ENCODE results near the gene PSMD2.

Gene PSMD2

DNA sequence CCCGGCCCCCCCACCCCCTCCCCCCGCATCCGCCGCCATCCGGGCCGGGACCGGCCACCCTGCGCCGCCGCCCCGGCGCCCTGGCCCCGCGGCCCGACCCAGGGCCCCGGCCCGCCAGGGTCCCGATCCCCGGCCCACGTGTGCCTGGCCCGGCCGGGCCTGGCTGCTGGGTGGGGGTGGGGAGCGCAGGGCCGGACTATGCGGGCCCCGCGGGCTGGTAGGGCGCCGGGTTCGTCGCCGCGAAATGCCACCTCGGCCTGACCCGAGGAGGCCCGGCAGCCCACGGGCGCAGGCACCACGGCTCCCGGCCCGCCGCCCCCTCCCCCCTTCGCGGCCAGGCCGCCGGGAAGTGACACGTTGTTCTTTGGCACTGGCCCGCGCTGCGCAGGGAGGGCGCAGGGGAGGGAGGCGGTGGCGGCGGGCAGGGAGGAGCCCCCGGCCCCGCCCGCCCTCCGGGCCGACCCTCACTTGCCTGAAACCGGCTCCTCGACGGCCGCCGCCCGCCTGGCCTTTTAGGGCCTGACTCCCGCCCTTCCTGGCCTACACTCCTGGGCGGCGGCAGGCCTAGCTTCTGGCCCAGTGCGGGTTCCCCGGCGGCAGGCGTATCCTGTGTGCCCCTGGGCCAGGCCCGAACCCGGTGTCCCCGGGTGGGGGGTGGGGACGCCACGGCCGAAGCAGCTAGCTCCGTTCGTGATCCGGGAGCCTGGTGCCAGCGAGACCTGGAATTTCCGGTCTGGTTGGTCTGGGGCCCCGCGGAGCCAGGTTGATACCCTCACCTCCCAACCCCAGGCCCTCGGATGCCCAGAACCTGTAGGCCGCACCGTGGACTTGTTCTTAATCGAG, 15.9 kb downstream of the PSMD2 start:
- peak overlapping the region; percentile 95 for H3K27ac ChIP-seq
- TF ChIP-seq ZFX (IDR thresholded peaks at IDR 0.05; ENCODE audit: borderline replicate concordance) (no peak), CTCF (IDR thresholded peaks at IDR 0.05) (no peak)

DNA sequence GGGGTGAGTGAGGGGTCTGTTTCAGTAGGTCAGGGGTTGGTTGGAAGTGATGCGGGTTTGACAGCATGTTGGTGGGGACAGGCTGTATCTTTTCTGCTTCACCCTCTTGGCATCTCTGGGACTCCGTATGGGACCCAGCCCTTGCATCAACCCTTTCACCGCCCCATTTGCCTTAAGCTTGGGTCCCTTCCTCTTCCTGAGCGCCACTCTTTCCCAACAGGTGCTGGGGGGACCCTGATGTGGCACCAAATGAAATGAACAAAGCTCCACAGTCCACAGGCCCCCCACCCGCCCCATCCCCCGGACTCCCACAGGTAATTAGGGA, 16.5 kb downstream of the PSMD2 start:
- TF ChIP-seq CTCF (IDR thresholded peaks at IDR 0.05) (no peak), ZFX (IDR thresholded peaks at IDR 0.05; ENCODE audit: borderline replicate concordance) (no peak)
- peak overlapping the region; percentile 95 for H3K27ac ChIP-seq

DNA sequence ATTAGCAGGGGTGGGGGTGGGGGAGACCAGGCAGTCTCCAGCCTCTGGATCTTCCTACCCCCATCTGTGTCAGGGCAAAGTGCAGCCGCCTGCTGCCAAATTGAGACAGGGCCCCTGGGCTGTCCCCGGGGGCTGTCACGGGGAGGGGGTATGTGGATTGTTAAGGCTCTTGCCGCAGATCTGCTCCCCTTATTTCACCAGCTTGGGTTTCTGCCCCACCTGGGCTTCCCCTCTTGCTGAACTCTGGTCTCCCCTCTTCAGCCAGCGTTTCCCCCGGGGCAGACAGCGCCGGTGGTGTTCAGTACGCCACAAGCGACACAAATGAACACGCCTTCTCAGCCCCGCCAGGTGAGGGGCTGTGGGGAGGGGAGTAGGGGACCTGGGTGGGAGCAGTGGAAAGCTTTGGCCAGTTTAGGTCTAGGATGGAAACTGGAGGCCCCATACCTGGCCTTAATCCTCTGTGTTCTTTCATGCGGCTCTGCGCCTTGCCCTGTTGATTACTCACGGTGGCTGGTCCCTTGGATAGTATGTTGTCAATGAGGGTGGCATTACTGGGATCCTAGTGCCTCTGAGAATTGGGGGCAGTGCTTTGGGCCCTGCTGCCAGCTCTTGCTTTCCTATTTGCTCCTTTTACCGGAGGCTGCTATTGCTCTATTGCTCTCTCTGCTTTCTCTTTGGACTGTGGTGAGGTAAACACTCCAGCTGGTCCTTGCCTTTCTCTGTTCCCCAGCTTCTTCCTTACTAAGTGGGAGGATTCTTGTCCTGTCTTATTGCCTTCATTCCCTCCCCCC, 17.0 kb downstream of the PSMD2 start:
- TF ChIP-seq CTCF (IDR thresholded peaks at IDR 0.05): no peak
- TF ChIP-seq ZFX (IDR thresholded peaks at IDR 0.05; ENCODE audit: borderline replicate concordance): no peak
- peak overlapping the region; percentile 95 for H3K27ac ChIP-seq

GRCh38 chr3:184316792-184317191, 17.8 kb downstream of the PSMD2 start:
- peak overlapping the region; percentile 2; the same call in 1 of the 2 replicates for H3K27ac ChIP-seq

GRCh38 chr3:184317201-184317600, 18.2 kb downstream of the PSMD2 start:
- no peak for TF ChIP-seq ZFX (IDR thresholded peaks at IDR 0.05; ENCODE audit: borderline replicate concordance)
- TF ChIP-seq CTCF (IDR thresholded peaks at IDR 0.05): no peak
- H3K27ac ChIP-seq: 0 out of 2 replicates have a peak overlapping the region, but pooled peaks have one; percentile 2

More at GRCh38 chr3:184316792-184317191, 17.8 kb downstream of the PSMD2 start:
- no peak for TF ChIP-seq ZFX (IDR thresholded peaks at IDR 0.05; ENCODE audit: borderline replicate concordance)
- no peak for TF ChIP-seq CTCF (IDR thresholded peaks at IDR 0.05)

DNA sequence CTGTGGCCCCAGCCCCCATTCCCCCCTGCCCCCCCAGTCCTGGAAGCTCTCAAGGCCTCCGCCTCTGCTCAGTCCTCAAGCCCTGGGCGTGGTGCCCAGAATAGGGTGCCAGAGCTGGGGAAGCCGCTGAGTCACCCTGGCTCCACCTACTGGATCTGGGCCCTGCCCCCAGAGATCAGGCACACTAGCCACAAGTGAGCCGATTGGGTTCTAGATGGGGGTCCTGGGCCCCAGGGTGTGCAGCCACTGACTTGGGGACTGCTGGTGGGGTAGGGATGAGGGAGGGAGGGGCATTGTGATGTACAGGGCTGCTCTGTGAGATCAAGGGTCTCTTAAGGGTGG, 21.0 kb downstream of the PSMD2 start:
- H3K27ac ChIP-seq: no peak overlapping the region; the same call in 1 of the 2 replicates
- TF ChIP-seq ZFX (IDR thresholded peaks at IDR 0.05; ENCODE audit: borderline replicate concordance): no peak
- no peak for TF ChIP-seq CTCF (IDR thresholded peaks at IDR 0.05)

DNA sequence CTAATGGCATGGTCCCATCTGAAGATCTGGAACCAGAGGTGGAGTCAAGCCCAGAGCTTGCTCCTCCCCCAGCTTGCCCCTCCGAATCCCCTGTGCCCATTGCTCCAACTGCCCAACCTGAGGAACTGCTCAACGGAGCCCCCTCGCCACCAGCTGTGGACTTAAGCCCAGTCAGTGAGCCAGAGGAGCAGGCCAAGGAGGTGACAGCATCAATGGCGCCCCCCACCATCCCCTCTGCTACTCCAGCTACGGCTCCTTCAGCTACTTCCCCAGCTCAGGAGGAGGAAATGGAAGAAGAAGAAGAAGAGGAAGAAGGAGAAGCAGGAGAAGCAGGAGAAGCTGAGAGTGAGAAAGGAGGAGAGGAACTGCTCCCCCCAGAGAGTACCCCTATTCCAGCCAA, 22.6 kb downstream of the PSMD2 start:
- TF ChIP-seq CTCF (IDR thresholded peaks at IDR 0.05) (no peak), ZFX (IDR thresholded peaks at IDR 0.05; ENCODE audit: borderline replicate concordance) (no peak)
- no peak overlapping the region for H3K27ac ChIP-seq

Data from 22Rv1 (cell line).